GM15510 (cell line): ENCODE data around the gene TRERF1.

Experiments used
- POLR2A ChIP-seq: IDR thresholded peaks from 3 replicates; pipeline ENCODE4 v1.6.1; 2011; ENCODE audit warnings: borderline replicate concordance; ENCODE audit not compliant: insufficient read length; ENCODE audit errors: extremely low read depth

Gene TRERF1

DNA sequence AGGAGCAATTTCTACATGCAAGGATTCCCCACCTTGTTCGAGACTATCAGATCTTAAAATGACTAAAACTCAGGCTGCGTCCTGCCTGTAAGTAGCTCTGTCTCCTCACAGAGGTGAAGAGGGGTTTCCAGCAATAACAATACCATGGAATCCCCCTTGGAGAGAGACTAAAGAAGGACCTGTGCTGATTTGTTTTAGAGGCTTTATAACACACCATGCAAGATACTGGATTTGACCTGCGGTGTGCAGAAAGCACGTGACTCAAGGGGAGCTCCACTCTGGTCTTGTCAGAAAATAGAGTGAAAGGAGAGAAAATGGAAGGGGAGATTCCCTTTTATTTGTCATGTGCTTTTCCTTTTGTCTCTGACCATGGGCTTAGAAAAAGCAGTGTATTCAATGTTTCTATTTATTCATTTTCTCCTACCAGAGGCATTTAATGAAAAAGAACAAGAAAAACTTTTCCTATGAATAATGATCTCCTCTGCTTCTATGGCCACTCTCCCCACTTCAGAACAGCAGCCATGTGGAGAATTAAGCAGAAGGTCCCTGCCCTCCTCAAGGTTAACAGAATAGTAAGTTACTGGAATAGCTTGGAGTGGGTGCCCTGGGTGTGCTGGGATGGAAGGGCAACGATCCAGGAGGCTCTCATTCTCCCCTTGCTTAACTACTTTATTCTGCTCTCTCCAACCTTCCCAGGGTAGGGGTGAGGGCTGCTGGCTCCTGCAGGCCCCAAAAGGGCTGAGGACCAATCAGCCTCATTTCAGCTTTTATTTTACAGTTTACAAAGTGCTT lies 214.8 kb downstream of the TRERF1 start:
- no peak for TF ChIP-seq POLR2A

DNA sequence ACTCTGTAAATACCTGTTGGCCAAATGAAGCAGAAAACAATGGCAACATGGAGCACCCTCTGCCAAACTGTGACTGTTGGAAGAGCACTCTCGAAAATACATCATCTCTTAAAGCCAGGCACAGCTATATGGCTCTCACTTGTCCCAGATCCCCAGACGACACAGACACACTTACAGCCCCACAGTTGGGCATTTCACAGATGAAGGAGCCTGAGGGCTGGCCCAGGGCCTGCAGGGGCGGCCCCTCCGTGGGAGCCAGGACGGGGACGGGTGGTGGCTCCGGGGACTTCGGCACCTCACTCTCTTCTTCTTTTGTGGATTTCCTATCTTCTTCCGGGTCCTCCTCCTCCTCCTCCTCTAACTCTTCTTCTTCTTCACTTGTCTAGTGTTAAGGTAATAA lies 215.7 kb downstream of the TRERF1 start:
- TF ChIP-seq POLR2A: no peak

DNA sequence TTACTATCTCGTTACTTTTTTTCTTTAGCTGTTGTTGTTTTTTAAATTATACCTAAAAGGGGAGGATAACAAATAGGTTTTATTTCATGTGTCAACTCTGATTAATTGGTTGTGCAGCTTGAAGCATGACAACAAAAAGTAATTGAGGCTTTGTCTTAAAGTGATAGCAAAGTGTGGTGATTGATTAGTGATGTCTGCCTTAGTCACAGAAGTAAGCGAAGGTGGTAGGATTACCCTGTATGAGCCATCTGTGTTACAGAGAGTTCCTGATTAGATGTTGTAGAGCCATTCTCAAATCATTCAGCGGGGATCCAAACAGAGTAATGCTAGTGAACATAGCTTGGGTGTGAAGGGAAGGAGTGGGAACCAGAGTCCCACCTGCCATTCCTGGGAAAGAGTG lies 219.7 kb downstream of the TRERF1 start:
- no peak for TF ChIP-seq POLR2A

DNA sequence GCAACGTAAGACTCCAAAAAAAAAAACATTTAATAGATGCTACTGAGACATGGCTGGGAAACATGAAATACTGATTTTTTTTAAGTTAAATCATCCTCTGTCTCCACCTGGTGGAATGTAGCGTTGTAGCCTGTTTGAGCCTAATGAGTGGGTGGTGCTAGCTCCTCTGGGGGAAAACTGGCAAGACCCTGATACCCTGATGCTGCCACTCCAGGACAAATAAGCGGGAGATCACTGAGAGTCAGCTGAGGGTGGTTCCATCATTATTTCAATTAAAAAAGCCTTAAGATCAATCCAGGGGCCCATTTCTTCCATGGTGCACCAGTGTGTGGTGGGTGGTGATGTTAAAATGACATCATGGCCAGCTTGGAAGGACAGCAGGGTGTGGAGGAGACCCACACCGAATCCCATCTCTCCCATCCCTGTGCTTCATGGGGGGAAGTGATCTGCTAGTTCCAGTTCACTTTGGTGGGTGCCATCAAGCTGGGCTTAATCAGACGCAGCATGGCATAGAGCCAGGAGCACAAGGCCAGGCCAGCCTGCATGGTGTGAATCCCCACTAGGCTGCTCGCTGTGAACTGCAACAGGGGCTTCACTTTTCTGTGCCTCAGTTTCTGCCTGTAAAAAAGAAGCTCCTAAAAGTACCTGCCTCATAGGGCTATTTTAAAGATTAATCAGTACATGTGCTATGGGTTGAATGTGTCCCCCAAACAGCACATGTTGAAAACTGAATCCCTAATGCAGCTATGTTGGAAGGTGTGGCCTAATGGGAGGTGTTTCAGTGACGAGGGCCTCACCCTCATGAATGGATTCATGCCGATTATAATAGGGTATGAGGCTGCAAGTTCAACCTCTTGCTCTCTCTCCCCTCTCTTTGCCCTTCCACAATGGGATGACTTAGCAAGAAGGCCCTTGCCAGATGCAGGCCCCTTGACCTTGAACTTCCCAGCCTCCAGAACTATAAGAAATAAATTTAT lies 221.1 kb downstream of the TRERF1 start:
- no peak for TF ChIP-seq POLR2A

DNA sequence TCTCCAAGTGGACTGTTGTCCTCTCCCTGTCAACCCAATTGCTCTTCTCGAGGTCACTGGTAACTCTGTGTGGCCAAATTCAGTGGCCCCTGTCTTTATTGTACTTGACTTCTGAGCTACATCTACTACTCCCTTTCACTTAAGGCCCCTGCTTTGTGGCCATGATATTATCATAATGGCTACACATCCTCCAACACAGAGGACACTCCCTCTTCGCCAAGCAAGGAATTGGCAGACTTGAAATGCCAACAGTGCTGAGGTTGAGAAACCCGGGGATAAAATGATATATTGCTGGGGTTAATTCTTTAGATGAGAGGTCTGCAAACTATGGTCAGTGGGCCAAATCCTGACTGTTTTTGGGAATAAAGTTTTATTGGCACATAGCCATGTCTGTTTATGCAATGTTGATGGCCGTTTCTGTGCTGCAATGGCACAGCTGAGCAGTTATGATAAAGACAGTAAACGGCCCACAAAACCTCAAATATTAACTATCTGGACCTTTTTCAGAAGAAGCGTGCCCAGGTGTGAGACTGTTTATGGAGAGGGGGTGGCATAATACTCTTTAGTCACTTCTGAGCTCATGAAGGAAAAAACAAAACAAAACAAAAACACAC lies 222.1 kb downstream of the TRERF1 start:
- TF ChIP-seq POLR2A: no peak

DNA sequence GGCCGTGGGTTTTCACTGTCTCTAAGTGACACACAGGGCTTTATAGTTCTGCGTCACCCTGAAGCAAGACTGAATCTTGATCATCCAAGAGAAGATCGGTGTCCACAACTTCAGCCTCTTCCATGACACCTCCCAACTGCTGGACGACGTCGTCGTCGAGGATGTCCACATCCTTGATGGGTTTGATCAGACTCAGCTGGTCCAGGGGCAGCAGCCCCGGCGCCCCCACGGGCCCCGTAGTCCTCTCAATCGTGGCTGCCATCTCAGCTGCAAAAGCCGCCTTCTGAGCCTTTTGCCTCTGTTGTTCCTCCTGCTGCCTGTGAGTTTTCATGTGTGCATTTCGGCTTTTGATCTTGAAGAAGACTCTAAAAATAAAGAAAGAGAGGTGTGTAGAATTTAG lies 223.4 kb downstream of the TRERF1 start:
- TF ChIP-seq POLR2A: no peak

DNA sequence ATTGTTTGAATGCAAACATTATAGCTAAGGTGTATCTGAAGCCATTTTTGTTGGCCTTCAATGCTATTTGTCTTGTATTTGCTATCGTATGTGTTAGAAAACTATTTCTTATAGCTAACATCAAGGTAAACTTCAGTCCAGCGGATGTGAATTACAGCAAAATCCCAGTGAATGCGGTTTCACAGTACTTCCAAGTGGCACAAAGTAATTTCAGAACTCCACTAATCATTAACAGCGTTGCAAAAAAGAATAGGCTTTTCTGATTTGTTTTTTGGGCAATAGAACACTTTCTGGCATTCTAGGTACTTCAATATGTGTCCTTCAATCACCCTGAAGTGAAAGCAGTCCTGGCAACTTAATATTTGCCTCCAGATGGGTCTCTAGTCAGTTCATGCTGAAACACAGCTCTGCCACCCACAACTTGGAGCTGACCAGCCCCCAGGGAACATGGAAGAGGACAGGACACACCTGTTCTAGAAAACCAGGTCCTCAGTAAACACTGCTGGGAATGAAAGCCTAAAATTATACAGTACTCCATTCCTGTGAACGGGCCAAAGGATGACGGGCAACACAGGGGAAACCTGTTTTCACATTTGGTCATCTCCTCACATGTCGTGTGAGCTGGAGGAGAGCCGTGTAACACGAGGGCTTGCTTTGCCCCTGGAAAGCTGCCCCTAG lies 224.4 kb downstream of the TRERF1 start:
- no peak for TF ChIP-seq POLR2A

DNA sequence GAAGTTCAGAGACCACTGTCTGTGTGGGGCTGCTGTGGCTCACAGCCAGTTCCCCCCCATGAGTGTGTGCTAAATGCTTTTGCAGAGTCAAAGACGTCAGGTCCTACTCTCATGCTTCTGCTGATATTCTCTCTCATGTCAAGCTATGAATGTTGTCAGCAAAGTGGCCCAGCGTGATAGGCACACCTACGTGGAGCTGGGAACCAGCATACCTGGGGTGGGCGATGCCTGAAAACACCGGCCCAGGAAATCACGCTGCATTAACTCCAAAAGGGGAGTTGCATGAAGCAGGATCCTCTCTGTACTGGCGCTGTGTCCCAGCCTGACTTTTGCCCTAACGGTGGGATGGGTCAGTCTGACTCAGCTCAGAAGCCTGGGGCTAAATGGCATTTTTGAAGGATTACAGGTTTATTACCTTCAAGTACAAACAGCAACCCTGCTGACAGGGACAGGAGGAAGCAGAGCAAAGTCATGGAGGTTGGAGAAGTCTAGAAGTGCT lies 225.0 kb downstream of the TRERF1 start:
- TF ChIP-seq POLR2A: no peak

DNA sequence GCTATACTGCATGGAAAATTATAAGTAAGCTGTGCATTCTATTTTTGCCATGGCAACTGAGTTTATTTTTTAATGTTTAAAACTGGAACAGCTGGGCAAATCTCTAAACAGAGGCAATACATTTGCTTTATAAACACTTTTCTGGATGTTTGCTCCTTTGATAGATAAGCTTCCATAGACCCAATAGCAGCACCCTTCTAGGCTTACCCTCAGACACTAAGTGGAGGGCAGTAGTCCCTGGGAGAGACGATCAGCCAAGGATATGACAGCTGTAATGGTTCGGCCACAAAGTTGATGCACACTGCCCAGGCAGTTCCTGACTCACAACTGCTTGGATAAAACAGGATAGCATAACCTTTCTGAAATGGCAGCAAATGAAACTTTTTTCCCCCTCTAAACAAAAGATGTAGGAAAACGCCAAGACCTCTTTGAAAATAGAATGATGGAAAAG lies 225.5 kb downstream of the TRERF1 start:
- TF ChIP-seq POLR2A: no peak

DNA sequence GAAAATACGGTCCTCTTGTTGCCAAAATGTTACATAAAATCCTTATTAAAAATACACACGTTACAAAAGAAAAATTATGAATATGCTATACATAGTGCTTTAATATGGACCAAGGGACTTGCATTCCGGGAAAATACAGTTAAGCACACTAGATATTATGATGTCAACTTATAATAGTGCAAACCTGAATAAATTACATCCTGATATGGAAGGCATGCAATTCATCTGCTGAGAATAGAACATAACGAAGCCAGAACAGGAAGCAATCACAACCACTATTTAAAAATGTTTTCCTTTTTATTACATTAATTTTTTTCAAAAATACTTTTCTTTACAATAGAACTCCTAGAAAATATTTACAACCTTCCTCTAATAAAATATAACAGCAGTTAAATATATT lies 226.3 kb downstream of the TRERF1 start:
- TF ChIP-seq POLR2A: no peak

DNA sequence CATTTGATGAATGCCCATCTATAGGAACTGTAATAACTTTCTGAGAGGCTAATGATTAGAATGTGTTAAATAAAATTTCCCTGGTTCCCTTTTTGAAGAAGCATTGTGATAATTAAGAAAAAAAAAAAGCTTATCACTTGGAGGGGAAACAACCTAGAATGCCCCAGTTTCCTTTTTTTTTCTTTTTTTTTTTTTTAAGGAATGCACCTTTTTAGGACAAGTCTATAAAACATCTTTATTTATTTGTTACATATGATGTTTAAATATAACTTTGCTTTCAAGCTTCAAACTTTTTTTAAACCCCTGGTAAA lies 226.7 kb downstream of the TRERF1 start:
- TF ChIP-seq POLR2A: no peak

DNA sequence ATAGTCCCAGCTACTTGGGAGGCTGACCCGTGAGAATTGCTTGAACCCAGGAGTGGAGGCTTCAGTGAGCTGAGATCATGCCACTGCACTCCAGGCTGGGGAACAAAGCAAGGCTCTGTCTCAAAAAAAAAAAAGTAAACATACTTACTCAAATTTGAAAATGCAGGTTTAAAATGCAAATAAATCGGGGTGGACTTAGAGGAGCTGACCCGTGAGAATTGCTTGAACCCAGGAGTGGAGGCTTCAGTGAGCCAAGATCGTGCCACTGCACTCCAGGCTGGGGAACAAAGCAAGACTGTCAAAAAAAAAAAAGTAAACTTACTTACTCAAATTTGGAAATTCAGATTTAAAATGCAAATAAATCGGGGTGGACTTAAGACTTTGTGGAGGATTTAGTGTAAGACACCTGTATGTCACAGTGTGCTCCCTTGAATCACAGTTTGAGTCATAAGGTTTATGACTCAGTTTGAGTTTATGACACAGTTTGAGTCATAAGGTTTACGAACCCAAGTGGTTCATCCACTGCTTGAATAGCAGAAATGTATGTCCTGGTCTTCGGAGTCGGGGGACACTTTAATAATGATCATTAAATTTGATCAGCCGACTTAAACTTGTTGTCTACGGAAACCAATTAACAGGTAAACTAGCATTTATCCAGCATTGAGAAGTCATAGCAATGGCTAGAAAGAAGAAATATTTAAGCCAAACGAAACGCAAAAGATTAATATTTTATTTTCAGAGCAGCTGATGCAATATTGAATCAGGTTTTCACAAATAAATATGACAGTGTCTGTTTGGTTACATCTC lies 227.3 kb downstream of the TRERF1 start:
- no peak for TF ChIP-seq POLR2A

DNA sequence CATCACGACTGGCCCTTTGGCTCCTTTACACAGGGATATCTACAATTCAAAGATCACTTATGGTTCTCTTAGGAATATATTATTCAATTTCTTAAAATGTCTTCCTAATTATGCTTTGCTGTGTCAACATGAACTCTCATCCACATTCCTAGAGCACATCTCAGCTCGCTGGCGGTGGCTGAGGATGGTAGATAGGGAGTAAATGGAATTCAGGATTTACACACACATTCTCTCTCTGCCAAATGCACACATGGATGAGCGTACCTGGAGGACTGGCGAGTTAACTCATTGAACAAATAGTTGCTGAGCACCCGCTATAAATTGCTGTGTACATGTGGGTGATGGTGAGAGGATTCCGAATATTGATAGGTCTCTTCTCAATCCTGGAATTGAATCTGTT lies 229.3 kb downstream of the TRERF1 start:
- no peak for TF ChIP-seq POLR2A

DNA sequence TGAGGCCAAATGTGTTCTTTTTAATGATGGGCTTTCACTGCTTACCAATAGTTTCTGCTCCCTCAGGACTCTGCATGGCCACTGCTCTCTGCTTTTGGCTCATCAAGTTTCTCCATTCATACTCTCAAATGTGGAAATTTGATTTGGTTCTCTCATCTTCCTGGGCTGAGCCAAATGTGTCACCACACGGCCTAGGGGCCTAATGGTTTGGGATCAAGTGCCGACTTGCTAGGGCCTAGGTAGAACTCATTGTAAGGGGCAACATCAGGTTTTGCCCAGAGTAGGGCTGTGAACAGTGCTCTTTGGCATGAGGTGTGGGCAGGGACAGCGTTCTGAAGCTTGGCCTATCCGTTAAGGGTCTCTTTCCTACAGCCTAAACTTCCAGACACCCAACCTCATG lies 230.2 kb downstream of the TRERF1 start:
- no peak for TF ChIP-seq POLR2A
